HG02623 (cell line): Measurements from ENCODE around the gene LAMC3.
"Not testable (repeated sequence)": the region's sequence is repeated elsewhere in the genome, so short reads cannot be mapped to it uniquely, and the experiment has no call there.

Experiments used
- ATAC-seq: cut with Tn5 transposase; IDR thresholded peaks from one replicate; pipeline ENCODE4 v1.9.1; 2021; ENCODE audit warnings: moderate library complexity; ENCODE audit not compliant: unreplicated experiment

LAMC3 gene

GRCh38 chr9:130990978-130991777 lies 17.8 kb upstream of the LAMC3 start:
- ATAC-seq: no peak

DNA sequence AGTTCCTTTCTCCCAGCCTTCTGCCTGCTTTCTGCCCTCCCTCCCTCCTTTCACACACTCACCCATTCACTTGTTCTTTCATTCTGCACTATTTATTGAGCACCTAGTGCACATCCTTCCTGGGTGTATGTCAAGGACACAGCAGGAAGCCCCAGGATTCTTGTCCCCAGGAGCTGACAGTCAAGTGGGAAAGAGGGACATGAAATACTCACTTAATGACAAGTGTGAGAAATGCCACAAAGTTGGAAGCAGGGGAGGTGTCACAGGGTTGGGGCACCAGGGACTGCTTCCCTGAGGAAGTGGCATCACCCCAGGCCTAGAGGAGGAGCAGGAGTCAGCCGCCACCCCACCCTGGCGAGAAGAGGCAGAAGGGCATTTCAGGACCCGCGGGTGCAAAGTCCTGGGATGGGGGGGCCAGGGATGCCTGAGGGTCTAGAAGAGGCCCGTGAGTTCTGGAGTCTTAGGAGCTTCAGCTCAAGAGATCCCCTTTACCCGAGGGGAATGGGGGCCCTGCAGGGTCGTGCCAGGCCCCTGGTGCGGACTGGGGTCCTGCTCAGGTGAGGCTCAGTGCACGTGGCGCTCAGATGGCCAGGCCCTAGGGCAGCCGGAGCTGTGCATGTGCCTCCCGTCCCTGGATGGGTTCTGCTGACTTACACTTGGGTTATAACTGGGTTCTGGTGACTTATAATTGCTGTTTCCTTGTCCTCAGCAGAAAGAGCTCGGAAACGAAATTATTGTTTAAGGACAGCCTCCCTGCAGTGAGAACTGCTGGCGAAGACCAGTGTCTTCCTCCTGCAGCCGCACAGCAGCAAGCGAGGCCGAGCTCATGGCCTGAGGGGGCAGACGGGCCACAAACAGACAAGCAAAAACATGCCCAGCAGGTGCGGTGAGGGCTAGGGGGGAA lies 16.9 kb upstream of the LAMC3 start:
- ATAC-seq: no peak

DNA sequence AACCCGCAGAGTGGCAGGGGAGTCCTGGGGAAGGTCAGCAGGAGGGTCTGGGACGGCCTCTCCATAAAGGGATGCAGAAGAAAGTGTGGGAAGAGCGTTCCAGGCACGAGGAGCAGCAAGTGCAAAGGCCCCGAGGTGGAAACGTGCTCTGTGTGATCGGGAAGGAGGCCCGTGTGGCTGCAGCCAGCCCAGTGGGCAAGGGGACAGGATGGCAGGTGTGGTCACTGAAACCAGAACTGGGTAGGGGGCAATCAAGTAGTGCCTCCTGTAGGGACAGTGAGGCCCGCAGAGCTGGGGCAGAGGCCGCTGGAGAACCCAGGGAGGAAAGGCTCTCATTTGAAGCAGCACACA lies 16.3 kb upstream of the LAMC3 start:
- no peak for ATAC-seq

DNA sequence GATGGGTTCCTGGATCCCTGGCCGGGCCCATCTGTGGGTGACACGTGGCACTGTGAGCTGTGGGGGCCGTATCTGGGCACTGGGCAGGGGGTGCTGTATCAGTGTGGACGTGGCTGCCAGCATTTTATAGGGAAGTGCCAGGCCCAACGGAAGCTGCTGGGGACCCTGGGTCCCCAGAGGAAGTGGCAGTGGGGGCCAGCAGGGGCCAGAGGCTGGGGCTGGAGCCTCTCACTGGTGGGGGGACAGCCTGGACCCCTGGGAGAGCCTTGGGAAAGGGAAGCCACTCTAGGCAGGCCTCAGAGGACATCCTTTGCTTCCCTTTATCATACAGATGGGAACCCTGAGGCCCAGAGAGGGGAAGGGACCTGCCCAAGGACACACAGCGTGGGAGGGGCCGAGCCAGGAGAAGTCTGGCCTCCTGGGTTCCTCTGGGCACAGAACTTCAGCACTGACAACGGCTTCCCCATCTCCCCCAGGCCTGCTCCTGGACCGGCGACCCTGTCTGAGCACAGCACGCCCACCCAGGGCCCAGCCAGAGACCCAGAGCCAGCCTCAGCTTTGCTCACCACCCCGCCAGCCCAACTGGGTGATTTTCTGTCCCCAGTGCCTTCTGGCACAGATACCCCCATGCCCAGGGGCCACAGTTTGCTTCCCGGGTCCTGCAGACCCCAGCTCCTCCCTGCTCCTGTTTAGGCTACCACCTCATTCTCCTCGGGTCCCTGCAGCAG lies 15.5 kb upstream of the LAMC3 start:
- ATAC-seq: no peak

GRCh38 chr9:130994135-130995085 lies 14.6 kb upstream of the LAMC3 start:
- ATAC-seq: no peak

DNA sequence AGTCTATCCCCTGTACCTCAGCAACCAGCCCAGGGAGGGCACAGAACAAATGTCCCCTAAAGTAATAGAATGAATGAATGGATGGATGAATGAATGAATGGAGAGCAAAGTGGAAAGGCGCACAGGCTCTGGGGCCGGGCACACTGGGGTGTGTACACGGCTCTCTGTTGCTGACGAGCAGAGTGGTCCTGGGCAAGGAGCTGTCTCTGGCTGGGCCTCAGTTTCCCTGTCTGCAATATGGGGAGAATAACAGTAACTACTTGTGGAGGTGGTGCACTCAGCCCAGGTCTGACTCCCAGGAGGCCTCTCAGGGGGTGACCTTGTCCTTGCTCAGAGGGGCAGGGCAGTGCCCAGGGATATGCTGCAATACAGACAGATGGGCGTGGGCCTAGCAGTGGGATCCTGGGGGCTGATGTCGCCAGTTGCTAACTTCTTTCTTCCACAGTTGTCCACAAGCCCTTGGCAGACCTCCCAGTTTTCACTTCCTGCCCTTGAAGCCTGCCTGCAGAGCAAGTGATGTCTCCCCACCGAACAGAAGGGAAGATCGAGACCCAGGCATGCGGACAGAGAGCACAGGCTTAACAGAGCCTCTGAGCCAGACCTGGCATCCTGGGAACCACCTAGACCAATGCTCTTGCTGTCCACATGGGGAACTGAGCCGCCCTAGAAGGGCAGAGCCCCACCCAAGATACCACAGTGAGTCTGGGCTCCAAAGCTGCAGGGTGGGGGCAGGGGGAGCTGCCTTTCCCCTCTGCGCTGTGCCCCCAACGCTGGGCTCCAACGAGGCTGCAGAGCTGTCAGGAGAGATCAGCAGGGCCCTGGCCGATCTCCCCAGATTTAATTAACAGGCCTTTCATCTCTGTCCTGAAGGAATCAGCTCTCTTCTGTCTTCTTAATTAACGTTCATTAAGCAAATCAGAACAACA lies 13.6 kb upstream of the LAMC3 start:
- ATAC-seq: no peak

GRCh38 chr9:130996205-130996604 lies 12.8 kb upstream of the LAMC3 start:
- ATAC-seq: no peak

- ATAC-seq: no peak
These were observed 12.1 kb upstream of the LAMC3 start for GRCh38 chr9:130996676-130997394.

DNA sequence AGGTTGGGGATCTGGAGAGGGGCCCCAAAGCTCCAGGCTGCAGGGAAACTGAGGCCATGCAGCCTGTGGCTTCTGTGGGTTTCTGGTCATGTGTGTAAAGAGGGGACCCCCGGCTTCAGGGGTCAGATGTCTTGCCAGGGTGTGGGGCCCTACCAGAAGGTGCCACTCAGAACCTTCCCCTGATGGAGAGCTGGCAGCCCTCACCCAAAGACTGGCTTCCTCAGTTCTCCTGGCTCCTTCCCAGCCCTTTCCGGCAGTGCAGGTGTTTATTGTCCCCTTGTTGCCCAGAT lies 11.6 kb upstream of the LAMC3 start:
- ATAC-seq: no peak

DNA sequence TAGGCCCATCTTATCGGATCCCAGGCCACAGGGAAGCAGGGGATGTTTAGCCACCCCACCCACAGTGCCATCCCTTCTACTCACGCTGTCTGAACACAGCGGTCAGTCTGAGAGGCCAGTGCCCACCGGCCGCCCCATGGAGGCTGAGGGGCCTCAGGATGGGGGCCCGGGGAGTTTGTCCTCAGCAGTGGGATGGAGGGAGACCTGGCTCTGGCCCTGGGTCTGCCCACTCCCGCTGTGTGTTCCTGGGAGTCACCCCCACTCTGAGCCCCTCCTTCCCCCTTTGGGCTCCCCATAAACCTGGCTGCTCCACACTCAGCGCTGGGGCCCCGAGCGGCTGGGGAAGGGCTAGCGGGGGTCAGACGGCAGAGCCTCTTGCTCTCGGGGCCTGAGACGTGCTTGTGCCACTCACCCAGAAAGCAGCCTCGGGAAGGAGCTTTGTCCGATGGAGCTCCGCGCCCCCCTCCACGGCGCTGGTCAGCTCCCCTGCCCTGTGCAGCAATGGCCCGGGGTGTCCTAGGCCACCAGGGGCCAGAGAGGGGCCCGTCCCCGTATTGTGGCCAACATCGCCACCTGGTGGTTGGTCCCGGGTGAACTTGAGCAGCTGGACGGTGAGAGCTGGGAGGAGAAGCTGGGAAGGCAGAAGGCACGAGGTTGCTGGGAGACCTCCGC lies 10.9 kb upstream of the LAMC3 start:
- no peak for ATAC-seq

- ATAC-seq: no peak
These were observed 10.3 kb upstream of the LAMC3 start for GRCh38 chr9:130998597-130999244.

DNA sequence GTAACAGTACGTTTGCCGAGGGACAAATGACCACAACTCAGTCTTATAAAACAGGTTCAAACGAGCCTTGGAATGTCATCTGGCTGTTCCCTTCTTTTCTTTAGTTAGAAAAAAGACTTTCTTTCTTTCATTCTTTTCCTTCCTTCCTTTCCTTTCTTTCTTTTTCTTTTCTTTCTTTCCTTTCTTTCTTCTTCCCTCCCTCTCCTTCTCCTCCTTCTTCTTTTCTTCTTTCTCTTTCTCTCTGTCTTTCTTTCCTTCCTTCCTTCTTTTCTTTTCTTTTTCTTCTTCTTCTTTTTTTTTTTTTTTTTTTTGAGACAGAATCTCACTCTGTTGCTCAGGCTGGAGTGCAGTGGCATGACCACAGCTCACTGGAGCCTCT lies 9.7 kb upstream of the LAMC3 start:
- ATAC-seq: no peak

- ATAC-seq: not testable (repeated sequence)
These were observed 8.4 kb upstream of the LAMC3 start for GRCh38 chr9:131000526-131000925.

GRCh38 chr9:131001021-131001420 lies 8.0 kb upstream of the LAMC3 start:
- ATAC-seq: no peak

GRCh38 chr9:131001990-131002389 lies 7.0 kb upstream of the LAMC3 start:
- no peak for ATAC-seq

DNA sequence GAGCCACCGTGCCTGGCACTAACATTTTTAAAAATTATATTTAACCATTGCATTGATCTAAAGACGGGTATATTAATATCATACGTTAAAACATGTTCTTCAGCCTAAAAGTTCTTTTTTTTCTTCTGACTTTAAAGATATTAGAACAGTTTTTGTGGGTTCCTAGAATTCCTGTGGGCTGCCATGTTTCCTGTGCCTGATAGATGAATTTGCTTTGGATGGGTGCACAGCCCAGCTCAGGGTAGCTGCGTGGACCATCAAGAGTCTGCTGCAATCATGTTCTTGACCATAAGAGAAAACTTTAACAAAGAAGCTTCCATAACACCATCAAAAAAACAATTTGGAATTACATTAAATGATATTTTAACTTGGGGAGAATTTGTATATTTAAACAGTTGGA lies 2.4 kb upstream of the LAMC3 start:
- ATAC-seq: no peak

DNA sequence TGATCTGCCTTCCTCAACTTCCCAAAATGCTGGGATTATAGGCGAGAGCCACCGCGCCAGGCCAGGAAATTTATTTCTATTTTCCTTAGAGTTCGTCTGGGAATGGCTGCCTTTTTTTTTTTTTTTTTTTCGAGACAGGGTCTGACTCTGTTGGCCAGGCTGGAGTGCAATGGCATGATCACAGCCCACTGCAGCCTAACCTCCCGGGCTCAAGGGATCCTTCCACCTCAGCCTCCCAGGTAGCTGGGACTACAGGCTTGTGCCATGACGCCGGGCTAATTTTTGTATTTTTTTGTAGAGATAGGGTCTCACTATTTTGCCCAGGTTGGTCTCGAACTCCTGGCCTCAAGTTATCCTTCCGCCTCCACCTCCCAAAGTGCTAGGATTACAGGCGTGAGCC lies 888 bp upstream of the LAMC3 start:
- no peak for ATAC-seq

DNA sequence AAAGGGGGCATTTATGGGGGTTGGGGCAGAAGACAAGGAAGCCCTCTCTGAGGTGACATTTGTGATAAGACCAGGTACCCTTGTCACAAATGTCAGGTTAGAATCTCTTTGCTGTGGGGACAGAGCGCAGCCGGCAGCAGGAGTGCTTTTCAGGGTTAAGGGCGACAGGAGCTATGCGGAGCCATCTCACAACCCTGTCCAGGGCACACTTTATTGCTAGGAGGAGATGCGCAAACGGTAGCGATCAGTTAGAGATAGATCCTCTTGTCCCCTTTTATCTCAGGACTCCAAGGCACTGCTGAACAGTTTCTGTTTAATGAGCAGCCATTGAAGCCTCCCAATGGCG lies 438 bp upstream of the LAMC3 start:
- ATAC-seq: no peak
